Measurements from ENCODE around the gene GHR. TPM values are rescaled to one million over a fixed set of nuclear protein-coding genes. Genes with fewer than 3 reads are reported as not detected.

The GHR gene
- total and polyA plus RNA-seq, 2 donors (not counting 3 experiments of a cell fraction or from before 2014, with no cell fraction given): 0.27 to 0.28 TPM

GRCh38 chr5:42545038-42545437, 121.8 kb downstream of the GHR start:
- POLR2A ChIA-PET: no interaction called here
- Histone ChIP-seq H3K36me3 (ENCODE audit: control insufficient read depth in 2 of 2, extremely low read depth in 1 of 2, insufficient read depth in 2 of 2, low read length in 2 of 2) (no peaks in the 10 kb centered on the region), H3K27ac (ENCODE audit: insufficient read depth, low read depth, low read length) (no peak overlapping the region), H3K4me3 (replicated peaks in 1 of 3; ENCODE audit: insufficient read depth in 1 of 3, low read depth in 1 of 3, low read length in 3 of 3) (no peak overlapping the region), H2AFZ (ENCODE audit: low read depth, low read length) (no peak overlapping the region), H3K9me3 (replicated peaks; ENCODE audit: control insufficient read depth, insufficient read depth, low read length) (no peaks in the 10 kb centered on the region), H4K20me1 (replicated peaks; ENCODE audit: control insufficient read depth, extremely low read depth, insufficient read depth, low read length) (no peaks in the 10 kb centered on the region), H3K79me2 (ENCODE audit: control insufficient read depth, insufficient read depth, low read length) (no peaks in the 10 kb centered on the region), H3K9ac (replicated peaks; ENCODE audit: extremely low read depth, insufficient read depth, low read length) (no peak overlapping the region), H3K4me2 (ENCODE audit: insufficient read depth, low read length) (no peak overlapping the region), H3K9me1 (replicated peaks; ENCODE audit: control insufficient read depth, extremely low read depth, insufficient read depth, low read length) (no peaks in the 10 kb centered on the region), H3K27me3 (ENCODE audit: control insufficient read depth in 2 of 2, insufficient read depth in 2 of 2, low read length in 2 of 2) (no peaks in the 10 kb centered on the region), H3K4me1 (ENCODE audit: control insufficient read depth, extremely low read depth, insufficient read depth, low read length) (peaks cover 7% of the 10 kb centered on the region)
- dilution Hi-C loops (cut with MboI; ENCODE audit: extremely low pct_ligation_motif_present, low sequenced_read_pairs): no loop called here
- DNase-seq (ENCODE audit: low read depth, low spot score) (no peak), FAIRE-seq (no peak)
- CTCF ChIA-PET: no interaction called here
- TF ChIP-seq POLR2A (IDR thresholded peaks at IDR 0.05; ENCODE audit: low read depth, low read length) (no peak), MAX (IDR thresholded peaks at IDR 0.05; ENCODE audit: insufficient read depth, insufficient read length) (no peak), POLR2AphosphoS5 (IDR thresholded peaks at IDR 0.05; ENCODE audit: insufficient read depth, low read depth, low read length) (no peak), EZH2 (IDR thresholded peaks at IDR 0.05; ENCODE audit: borderline replicate concordance, low read depth, low read length, severe bottlenecking) (no peak), JUN (IDR thresholded peaks at IDR 0.05; ENCODE audit: borderline replicate concordance, insufficient read depth, insufficient read length, low read depth) (no peak), FOS (IDR thresholded peaks at IDR 0.05; ENCODE audit: borderline replicate concordance, insufficient read depth, low read length) (no peak), GATA2 (IDR thresholded peaks at IDR 0.05; ENCODE audit: insufficient read depth, insufficient read length, low read depth, low read length) (no peak), MYC (IDR thresholded peaks at IDR 0.05; ENCODE audit: low read depth, low read length) (no peak)
- TF ChIP-seq, protein P1, sequence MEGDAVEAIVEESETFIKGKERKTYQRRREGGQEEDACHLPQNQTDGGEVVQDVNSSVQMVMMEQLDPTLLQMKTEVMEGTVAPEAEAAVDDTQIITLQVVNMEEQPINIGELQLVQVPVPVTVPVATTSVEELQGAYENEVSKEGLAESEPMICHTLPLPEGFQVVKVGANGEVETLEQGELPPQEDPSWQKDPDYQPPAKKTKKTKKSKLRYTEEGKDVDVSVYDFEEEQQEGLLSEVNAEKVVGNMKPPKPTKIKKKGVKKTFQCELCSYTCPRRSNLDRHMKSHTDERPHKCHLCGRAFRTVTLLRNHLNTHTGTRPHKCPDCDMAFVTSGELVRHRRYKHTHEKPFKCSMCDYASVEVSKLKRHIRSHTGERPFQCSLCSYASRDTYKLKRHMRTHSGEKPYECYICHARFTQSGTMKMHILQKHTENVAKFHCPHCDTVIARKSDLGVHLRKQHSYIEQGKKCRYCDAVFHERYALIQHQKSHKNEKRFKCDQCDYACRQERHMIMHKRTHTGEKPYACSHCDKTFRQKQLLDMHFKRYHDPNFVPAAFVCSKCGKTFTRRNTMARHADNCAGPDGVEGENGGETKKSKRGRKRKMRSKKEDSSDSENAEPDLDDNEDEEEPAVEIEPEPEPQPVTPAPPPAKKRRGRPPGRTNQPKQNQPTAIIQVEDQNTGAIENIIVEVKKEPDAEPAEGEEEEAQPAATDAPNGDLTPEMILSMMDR (IDR thresholded peaks at IDR 0.05; ENCODE audit: extremely low read depth in 1 of 2, insufficient read depth in 1 of 2, low read depth in 1 of 2, low read length in 2 of 2): no peak
- no TSS peak for BruUV-seq (replicated peaks)
- intact Hi-C loops (cut with micrococcal nuclease): no loop called here
